Upper lobe of right lung (tissue), 1 donor: ENCODE measurements around the gene IMPA2. TPM values are rescaled to one million over a fixed set of nuclear protein-coding genes. Genes with fewer than 3 reads are reported as not detected.

Experiments used
- ATAC-seq: fragments of 200-7000 bp; cut with Tn5 transposase; one replicate; pipeline ENCODE4 v1.9.1; 2020; ENCODE audit warnings: mild to moderate bottlenecking, moderate library complexity
- DNase-seq: peaks from one replicate; pipeline ENCODE4 v3.0.0-alpha.2; 2020
- H3K27ac ChIP-seq: fragments of 200-600 bp; one replicate; pipeline ENCODE4 v1.8.0; 2022
- H3K27me3 ChIP-seq: fragments of 200-600 bp; one replicate; pipeline ENCODE4 v1.8.0; 2022; ENCODE audit warnings: mild to moderate bottlenecking
- H3K36me3 ChIP-seq: fragments of 200-600 bp; one replicate; pipeline ENCODE4 v1.8.0; 2022
- H3K4me1 ChIP-seq: fragments of 200-600 bp; one replicate; pipeline ENCODE4 v1.8.0; 2022
- H3K4me3 ChIP-seq: fragments of 200-600 bp; one replicate; pipeline ENCODE4 v1.8.0; 2022; ENCODE audit warnings: mild to moderate bottlenecking
- H3K9me3 ChIP-seq: fragments of 200-600 bp; one replicate; pipeline ENCODE4 v1.8.0; 2022
- intact Hi-C: fragments of 100-400 bp; cut with DNase I; formaldehyde crosslinking; loops from one replicate; pipeline ENCODE4 v1.11.0; 2022
- total RNA-seq: library from RNA; stranded (reverse); fragmentation: NEBNext Ultra II Directional; extraction: Animal tissue kit (Norgen Biotek cat#: 25700); gene quantifications from one replicate; pipeline ENCODE4 v1.2.1, GENCODE V29; 2021
- TF ChIP-seq, protein P1 (sequence below): fragments of 200-600 bp; IDR thresholded peaks from one replicate; pipeline ENCODE4 v1.8.0; 2022; ENCODE audit warnings: antibody characterized with exemption
- donor health status: DM: no; HTN: yes; CAD: no; lungs with severe emphysema.

Gene IMPA2
- total RNA-seq, 1 donor from 2014 or later = 54.6 TPM

DNA sequence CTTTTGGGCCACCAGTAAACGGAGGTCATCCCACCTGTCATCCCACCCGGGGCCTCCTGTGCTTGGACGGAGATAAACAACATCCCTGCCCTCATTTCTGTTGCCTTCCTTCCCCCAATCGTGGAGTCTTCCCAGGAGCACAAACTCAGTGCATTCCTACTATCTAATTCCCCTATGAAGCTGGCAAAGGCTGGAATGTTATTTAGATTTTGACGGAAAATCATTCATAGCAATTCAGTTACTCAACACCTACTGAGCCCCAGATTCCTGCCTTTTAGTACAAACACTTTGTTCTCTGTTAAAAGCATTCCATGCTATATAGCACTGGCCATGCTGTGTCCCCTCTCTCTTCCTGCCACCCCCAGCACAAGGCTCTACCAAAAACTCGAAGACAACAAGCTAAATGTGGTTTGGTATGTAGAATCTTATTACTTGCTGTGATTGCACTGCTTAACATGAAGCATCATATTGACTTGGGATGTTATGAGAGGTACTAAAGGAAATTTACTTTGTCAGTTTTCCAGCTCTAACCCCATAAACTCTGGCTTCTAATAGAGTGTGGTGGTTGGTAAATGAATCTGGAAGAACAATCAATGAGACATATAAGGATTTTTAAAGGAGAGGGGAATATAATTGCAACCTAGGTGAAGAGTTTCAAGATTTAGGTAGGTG, 32.3 kb upstream of the IMPA2 start:
- TF ChIP-seq, protein P1, sequence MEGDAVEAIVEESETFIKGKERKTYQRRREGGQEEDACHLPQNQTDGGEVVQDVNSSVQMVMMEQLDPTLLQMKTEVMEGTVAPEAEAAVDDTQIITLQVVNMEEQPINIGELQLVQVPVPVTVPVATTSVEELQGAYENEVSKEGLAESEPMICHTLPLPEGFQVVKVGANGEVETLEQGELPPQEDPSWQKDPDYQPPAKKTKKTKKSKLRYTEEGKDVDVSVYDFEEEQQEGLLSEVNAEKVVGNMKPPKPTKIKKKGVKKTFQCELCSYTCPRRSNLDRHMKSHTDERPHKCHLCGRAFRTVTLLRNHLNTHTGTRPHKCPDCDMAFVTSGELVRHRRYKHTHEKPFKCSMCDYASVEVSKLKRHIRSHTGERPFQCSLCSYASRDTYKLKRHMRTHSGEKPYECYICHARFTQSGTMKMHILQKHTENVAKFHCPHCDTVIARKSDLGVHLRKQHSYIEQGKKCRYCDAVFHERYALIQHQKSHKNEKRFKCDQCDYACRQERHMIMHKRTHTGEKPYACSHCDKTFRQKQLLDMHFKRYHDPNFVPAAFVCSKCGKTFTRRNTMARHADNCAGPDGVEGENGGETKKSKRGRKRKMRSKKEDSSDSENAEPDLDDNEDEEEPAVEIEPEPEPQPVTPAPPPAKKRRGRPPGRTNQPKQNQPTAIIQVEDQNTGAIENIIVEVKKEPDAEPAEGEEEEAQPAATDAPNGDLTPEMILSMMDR = no peak
- Histone ChIP-seq H3K4me3 (no peak overlapping the region), H3K9me3 (no peaks in the 10 kb centered on the region), H3K36me3 (no peaks in the 10 kb centered on the region), H3K27ac (peak overlapping the region; percentile 98), H3K4me1 (peaks cover 29% of the 10 kb centered on the region), H3K27me3 (no peaks in the 10 kb centered on the region)
- ATAC-seq = no peak
- no peak for DNase-seq
- intact Hi-C loops = no loop called here

DNA sequence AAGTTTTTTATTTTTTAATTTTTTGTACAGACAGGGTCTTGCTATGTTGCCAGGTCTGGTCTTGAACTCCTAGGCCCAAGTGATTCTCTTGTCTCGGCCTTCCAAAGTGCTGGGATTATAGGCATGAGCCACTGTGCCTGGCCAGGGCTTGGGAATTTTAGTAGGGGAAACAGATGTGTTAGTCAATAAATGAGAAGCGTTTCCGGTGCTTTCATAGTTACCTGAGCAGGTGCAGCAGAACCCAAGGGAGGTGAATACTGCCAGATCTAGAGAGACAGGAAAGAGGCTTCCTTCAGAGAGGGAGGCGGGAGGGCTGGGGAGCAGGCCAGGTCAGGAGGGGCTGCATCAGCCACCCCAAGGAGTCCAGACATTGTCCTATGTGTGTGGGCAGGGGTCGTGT, 30.5 kb upstream of the IMPA2 start:
- H3K27me3 ChIP-seq = no peaks in the 10 kb centered on the region
- H3K4me3 ChIP-seq = no peak overlapping the region
- no peak for ATAC-seq
- no peak for DNase-seq
- H3K9me3 ChIP-seq = no peaks in the 10 kb centered on the region
- peaks cover 32% of the 10 kb centered on the region for H3K4me1 ChIP-seq
- TF ChIP-seq, protein P1 = no peak
- intact Hi-C loops = no loop called here
- no peak overlapping the region for H3K27ac ChIP-seq
- no peaks in the 10 kb centered on the region for H3K36me3 ChIP-seq

DNA sequence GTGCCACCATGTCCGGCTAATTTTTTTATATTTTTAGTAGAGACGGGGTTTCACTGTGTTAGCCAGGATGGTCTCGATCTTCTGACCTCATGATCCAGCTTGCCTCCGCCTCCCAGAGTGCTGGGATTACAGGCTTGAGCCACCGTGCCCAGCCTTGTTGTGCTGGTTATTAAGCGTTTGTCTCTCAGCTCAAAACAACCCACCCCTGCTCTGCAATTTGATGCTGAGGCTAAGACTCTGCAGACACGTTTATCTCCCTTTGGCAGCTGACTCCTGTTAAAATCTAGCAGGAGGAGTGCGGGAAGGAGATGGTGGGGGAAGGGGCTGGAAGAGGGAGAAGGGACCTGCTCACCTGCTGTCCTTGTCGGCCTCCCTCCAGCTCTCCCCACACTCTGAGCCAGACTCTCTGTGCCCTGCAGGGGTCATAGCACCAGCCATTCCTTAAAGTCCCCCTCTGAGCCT, 29.9 kb upstream of the IMPA2 start:
- no peaks in the 10 kb centered on the region for H3K36me3 ChIP-seq
- no peak for ATAC-seq
- H3K9me3 ChIP-seq = no peaks in the 10 kb centered on the region
- no peak overlapping the region for H3K27ac ChIP-seq
- no peak for DNase-seq
- no peak overlapping the region for H3K4me3 ChIP-seq
- TF ChIP-seq, protein P1 = no peak
- H3K27me3 ChIP-seq = no peaks in the 10 kb centered on the region
- H3K4me1 ChIP-seq = peaks cover 28% of the 10 kb centered on the region
- intact Hi-C loops = no loop called here

DNA sequence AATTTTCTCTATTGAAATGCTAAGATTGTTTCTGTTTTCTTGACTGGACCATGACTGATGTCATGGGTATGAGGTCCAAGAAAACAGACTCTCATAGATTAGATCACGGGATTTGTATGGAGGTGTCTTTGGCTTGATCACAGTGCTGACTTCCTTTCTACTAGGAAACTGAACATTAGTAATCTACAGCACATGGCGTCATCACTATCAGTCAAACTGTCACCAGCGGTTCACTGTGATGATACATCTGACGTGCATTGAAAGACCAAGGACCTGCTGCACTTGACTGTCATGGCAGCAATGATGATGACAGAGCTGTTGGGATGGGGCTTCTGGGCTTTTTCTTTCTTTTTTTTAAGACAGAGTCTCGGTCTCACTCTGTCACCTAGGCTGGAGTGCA, 28.2 kb upstream of the IMPA2 start:
- Histone ChIP-seq H3K4me3 (no peak overlapping the region), H3K4me1 (peaks cover 16% of the 10 kb centered on the region), H3K36me3 (no peaks in the 10 kb centered on the region), H3K9me3 (no peaks in the 10 kb centered on the region), H3K27me3 (no peaks in the 10 kb centered on the region), H3K27ac (no peak overlapping the region)
- intact Hi-C loops = no loop called here
- TF ChIP-seq, protein P1 = no peak
- DNase-seq (no peak), ATAC-seq (no peak)

DNA sequence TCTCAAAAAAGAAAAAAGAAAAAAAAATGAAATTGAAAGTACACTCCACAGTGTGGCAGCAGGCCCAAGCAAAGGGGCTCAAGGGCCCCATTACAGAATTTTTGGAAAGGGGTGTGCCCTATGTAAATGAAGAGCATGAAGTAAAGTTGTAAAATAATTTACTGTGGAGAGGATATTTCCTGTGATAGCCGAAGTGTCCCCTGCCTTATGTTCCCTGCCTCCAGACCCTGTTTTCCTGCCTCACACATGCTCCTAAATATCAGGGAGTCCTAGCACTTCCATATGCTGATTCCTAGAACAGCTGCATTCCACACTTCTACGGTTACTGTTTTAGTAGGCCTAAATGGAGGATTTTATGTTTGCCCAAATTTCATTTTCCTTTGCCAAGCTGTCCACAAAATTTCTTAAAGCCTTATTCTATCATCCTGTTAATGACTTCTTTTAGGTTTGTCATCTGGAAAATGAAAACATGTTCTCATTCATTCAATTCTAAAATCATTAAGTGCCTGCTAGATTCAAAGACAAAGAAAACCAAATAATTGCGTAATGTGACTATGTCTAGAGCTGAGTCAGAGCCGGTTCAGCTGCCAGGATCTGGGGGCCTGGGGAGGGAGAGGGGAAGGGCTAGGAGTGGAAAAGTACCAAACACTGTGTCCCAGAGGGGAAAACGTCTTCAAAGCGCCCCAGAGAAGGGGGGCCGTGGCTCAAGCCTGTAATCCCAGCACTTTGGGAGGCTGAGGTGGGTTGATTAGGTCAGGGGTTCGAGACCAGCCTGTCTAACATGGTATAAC, 25.9 kb upstream of the IMPA2 start:
- Histone ChIP-seq H3K9me3 (no peaks in the 10 kb centered on the region), H3K4me3 (no peak overlapping the region), H3K27ac (peak overlapping the region; percentile 44), H3K27me3 (no peaks in the 10 kb centered on the region), H3K36me3 (no peaks in the 10 kb centered on the region), H3K4me1 (peaks cover 4% of the 10 kb centered on the region)
- ATAC-seq = peak; percentile 80
- TF ChIP-seq, protein P1 = no peak
- peak; percentile 80 for DNase-seq
- intact Hi-C loops = no loop called here
